Nephron progenitor cell (in vitro differentiated cells): ENCODE data around the gene SEMA6B.

ENCODE experiments used
- DNase-seq: peaks from one replicate; pipeline ENCODE4 v3.0.0; 2021
- H3K27ac Mint-ChIP-seq: 2 replicates; pipeline ENCODE4 v1.8.0; 2021; ENCODE audit warnings: mild to moderate bottlenecking, moderate library complexity, mixed read lengths
- H3K27me3 Mint-ChIP-seq: 2 replicates; pipeline ENCODE4 v1.8.0; 2021; ENCODE audit warnings: mild to moderate bottlenecking, low read depth, mixed read lengths; ENCODE audit not compliant: poor library complexity
- H3K36me3 Mint-ChIP-seq: 2 replicates; pipeline ENCODE4 v1.8.0; 2021; ENCODE audit warnings: low read depth, mixed read lengths
- H3K4me1 Mint-ChIP-seq: 2 replicates; pipeline ENCODE4 v1.8.0; 2021; ENCODE audit warnings: mixed read lengths
- H3K4me3 Mint-ChIP-seq: 2 replicates; pipeline ENCODE4 v1.8.0; 2021; ENCODE audit warnings: mild to moderate bottlenecking, moderate library complexity, mixed read lengths
- H3K9me3 Mint-ChIP-seq: 2 replicates; pipeline ENCODE4 v1.8.0; 2021; ENCODE audit warnings: mild to moderate bottlenecking, moderate library complexity, mixed read lengths
- CTCF ChIP-seq: fragments of 200-600 bp; sonication (generic); IDR thresholded peaks from 2 replicates; pipeline ENCODE4 v1.5.0; 2021; ENCODE audit warnings: antibody characterized with exemption

Gene SEMA6B

GRCh38 chr19:4581666-4582553, 22.4 kb upstream of the SEMA6B start:
- Mint-ChIP-seq H3K36me3 (no peaks in the 10 kb centered on the region), H3K27ac (no peak overlapping the region), H3K27me3 (peaks cover 55% of the 10 kb centered on the region), H3K4me3 (peak overlapping the region; percentile 81), H3K9me3 (no peaks in the 10 kb centered on the region), H3K4me1 (peaks cover 31% of the 10 kb centered on the region)
- peak; percentile 76 for DNase-seq
- TF ChIP-seq CTCF: no peak

GRCh38 chr19:4580961-4581665, 21.6 kb upstream of the SEMA6B start:
- no peak overlapping the region for H3K27ac Mint-ChIP-seq
- no peaks in the 10 kb centered on the region for H3K9me3 Mint-ChIP-seq
- no peaks in the 10 kb centered on the region for H3K36me3 Mint-ChIP-seq
- peak overlapping the region; percentile 84 for H3K4me3 Mint-ChIP-seq
- peak; percentile 48 for DNase-seq
- no peak for TF ChIP-seq CTCF
- H3K27me3 Mint-ChIP-seq: peaks cover 57% of the 10 kb centered on the region
- peaks cover 33% of the 10 kb centered on the region for H3K4me1 Mint-ChIP-seq

GRCh38 chr19:4580021-4580901, 20.8 kb upstream of the SEMA6B start:
- peaks cover 51% of the 10 kb centered on the region for H3K27me3 Mint-ChIP-seq
- H3K36me3 Mint-ChIP-seq: no peaks in the 10 kb centered on the region
- DNase-seq: peak; percentile 41
- no peak for TF ChIP-seq CTCF
- H3K4me3 Mint-ChIP-seq: peak overlapping the region; percentile 84
- H3K27ac Mint-ChIP-seq: no peak overlapping the region
- peaks cover 36% of the 10 kb centered on the region for H3K4me1 Mint-ChIP-seq
- H3K9me3 Mint-ChIP-seq: no peaks in the 10 kb centered on the region

GRCh38 chr19:4579389-4579788, 19.9 kb upstream of the SEMA6B start:
- Mint-ChIP-seq H3K4me1 (peaks cover 40% of the 10 kb centered on the region), H3K27ac (no peak overlapping the region), H3K4me3 (peak overlapping the region; percentile 80), H3K36me3 (no peaks in the 10 kb centered on the region), H3K27me3 (peaks cover 49% of the 10 kb centered on the region), H3K9me3 (no peaks in the 10 kb centered on the region)
- no peak for DNase-seq
- no peak for TF ChIP-seq CTCF

- Mint-ChIP-seq H3K9me3 (no peaks in the 10 kb centered on the region), H3K4me1 (peaks cover 40% of the 10 kb centered on the region), H3K27ac (no peak overlapping the region), H3K4me3 (peak overlapping the region; percentile 80), H3K27me3 (peaks cover 52% of the 10 kb centered on the region), H3K36me3 (no peaks in the 10 kb centered on the region)
- TF ChIP-seq CTCF: no peak
- no peak for DNase-seq
Measured at GRCh38 chr19:4578552-4579248, 19.2 kb upstream of the SEMA6B start.
